ENCODE results near the gene THAP2. TPM values are rescaled to one million over a fixed set of nuclear protein-coding genes. Genes with fewer than 3 reads are reported as not detected.
A peak's percentile ranks its signal among the peaks of the same experiment; 100 is the strongest.

Gene THAP2
- total and polyA plus RNA-seq, 2 experiments from 2014 or later, result 4.7 to 16.5 TPM

GRCh38 chr12:71683633-71684032 is 19.5 kb downstream of the THAP2 start (continued):
- TF ChIP-seq ZNF462 (CRISPR knock-in tag; IDR thresholded peaks at IDR 0.05), result no peak

GRCh38 chr12:71684081-71684480 is 20.0 kb downstream of the THAP2 start:
- ATAC-seq (no peak), DNase-seq (ENCODE audit: low spot score) (peak; percentile 34)
- no peaks in the 10 kb centered on the region for H3K36me3 Mint-ChIP-seq (ENCODE audit: low read depth)
- TF ChIP-seq EZH2phosphoT487 (IDR thresholded peaks at IDR 0.05; ENCODE audit: unreplicated experiment) (no peak), JUNB (IDR thresholded peaks at IDR 0.05; ENCODE audit: unreplicated experiment) (no peak), NANOG (IDR thresholded peaks at IDR 0.05; ENCODE audit: borderline replicate concordance) (no peak), CTCF (conservative IDR thresholded peaks at IDR 0.05; ENCODE audit: low read depth in 2 of 2) (no peak), ZNF331 (CRISPR knock-in tag; IDR thresholded peaks at IDR 0.05; ENCODE audit: low read depth) (no peak), ZNF114 (CRISPR knock-in tag; IDR thresholded peaks at IDR 0.05) (no peak)
- Histone ChIP-seq H3K9me2 (ENCODE audit: insufficient read depth) (no peaks in the 10 kb centered on the region), H3K4me3 (no peak overlapping the region), H3K27ac (ENCODE audit: low read depth) (no peak overlapping the region), H3K79me2 (replicated peaks; ENCODE audit: insufficient read depth) (peaks cover 15% of the 10 kb centered on the region; the same call in 1 of the 2 replicates), H2AFZ (no peak overlapping the region), H3K4me2 (no peak overlapping the region), H3K36me3 (ENCODE audit: insufficient read depth) (no peaks in the 10 kb centered on the region), H3F3A (replicated peaks; ENCODE audit: low read depth) (no peaks in the 10 kb centered on the region), H4K20me1 (replicated peaks; ENCODE audit: insufficient read depth) (no peaks in the 10 kb centered on the region), H3K4me1 (ENCODE audit: insufficient read depth) (peaks cover 4% of the 10 kb centered on the region; the same call in 1 of the 2 replicates), H3K27me3 (ENCODE audit: insufficient read depth) (no peaks in the 10 kb centered on the region)
- no peaks in the 10 kb centered on the region for H3K9me3 Mint-ChIP-seq
- no peak overlapping the region for H3K4me3 Mint-ChIP-seq
- H3K27ac Mint-ChIP-seq, result no peak overlapping the region
- H3K4me1 Mint-ChIP-seq, result peaks cover 7% of the 10 kb centered on the region; the same call in 2 of the 3 replicates
- no peaks in the 10 kb centered on the region for H3K27me3 Mint-ChIP-seq (ENCODE audit: insufficient read depth, low read depth, poor library complexity)

Measured in GM23338 (cell line).